IPS-NIHi7 (cell line): ENCODE measurements around the gene TMPRSS6.
A peak's percentile ranks its signal among the peaks of the same experiment; 100 is the strongest.

Experiments used
- DNase-seq: peaks from one replicate; pipeline ENCODE4 v3.0.0; 2012; ENCODE audit warnings: mixed read lengths; ENCODE audit errors: extremely low spot score

The TMPRSS6 gene

GRCh38 chr22:37051391-37052385 is 57.8 kb downstream of the TMPRSS6 start, which contains the start of gene KCTD17:
TSS of gene KCTD17 (plus strand) at chr22:37051742. CDS start at chr22:37051761, 19 bp downstream.
- DNase-seq: peak; percentile 90

DNA sequence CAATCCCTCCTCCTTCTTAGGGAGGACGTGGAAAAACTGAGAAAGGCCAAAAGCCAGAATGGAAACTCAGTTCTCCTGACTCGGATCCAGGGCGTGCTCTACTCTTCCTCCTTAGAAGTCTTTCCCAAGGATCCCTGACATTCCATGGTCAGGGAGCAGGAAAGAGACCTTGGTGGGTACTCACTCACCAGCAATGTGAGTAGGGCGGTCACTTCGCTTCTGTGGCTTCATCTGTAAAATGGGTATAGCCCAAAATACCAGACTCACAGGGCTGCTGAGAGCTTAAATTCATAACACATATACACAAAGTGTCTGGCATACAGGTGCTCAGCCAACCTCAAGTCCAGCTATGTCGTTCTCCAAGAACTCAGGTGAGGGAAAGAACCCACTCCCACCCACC is 58.6 kb downstream of the TMPRSS6 start:
- no peak for DNase-seq

DNA sequence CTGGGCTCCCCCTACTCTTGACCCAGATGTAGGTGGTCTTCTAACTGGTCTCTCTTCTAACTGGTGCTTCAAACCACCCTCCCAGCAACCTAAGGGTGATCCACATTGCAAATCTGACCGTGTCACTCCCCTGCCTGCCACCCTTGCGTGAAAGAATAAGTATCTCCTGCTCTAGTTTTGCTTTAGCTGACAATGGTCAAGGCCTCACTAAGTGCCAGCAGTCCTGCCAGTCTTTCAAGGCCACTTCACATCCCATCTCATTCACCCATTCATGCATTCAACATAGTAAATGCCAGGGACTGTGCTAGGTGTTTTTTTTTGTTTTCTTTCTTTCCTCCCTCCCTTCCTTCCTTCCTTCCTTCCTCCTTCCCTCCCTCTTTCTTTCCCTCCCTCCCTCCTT is 60.3 kb downstream of the TMPRSS6 start:
- no peak for DNase-seq

DNA sequence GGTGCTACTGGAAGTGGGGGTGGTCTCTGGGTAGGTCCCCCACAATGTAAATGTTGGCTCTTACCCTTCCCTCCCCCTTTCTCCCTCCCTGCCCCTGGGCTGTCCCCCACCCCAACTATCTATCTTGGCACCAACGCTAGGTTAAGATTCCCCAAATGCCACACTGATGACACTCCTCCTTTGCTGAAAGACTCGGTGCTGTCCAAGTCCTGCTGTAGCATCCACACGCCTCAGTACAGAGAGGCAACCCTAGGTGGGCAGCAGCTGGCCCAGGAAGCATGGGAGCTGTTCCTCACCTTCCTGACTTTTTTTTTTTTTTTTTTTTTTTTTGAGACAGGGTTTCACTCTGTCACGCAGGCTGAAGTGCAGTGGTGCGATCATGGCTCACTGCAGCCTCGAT is 61.4 kb downstream of the TMPRSS6 start:
- DNase-seq: no peak

DNA sequence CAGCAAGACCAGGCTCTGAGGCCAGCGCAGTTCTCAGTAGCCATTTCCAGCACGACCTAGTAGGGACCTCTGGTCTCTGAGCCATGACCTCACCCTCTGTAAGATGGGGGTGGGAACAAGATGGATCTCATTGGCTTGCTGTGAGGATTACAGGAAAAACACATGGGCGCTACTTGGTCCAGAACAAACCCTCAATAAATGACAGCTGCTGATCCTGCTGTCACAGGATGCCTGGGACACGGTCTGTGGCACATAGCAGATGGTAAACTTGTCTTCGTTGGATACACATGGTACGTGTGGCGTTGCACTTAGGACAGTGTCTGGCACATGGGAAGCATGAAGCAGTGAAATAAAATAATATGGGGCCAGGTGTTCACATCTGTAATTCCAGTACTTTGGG is 62.5 kb downstream of the TMPRSS6 start:
- DNase-seq: no peak

GRCh38 chr22:37046589-37046988 is 62.9 kb downstream of the TMPRSS6 start:
- DNase-seq: no peak

DNA sequence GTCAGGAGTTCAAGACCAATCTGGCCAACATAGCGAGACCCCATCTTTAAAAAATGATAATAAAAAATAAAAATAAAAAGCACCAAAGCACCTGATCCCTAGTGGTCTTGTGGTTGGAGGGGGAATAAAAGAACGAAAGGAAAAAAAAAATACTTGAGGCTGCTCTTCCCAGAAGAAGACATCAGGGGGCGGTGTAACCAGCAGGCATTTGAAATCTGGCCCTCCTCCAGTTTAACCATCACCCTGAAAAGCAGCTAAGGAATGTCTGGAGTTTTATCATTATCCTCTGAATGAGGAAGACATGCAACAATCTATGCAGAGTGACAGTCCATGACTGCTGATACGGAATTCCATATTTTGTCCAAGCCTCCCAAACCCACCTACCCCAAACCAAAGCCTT is 63.6 kb downstream of the TMPRSS6 start:
- peak; percentile 72 for DNase-seq

DNA sequence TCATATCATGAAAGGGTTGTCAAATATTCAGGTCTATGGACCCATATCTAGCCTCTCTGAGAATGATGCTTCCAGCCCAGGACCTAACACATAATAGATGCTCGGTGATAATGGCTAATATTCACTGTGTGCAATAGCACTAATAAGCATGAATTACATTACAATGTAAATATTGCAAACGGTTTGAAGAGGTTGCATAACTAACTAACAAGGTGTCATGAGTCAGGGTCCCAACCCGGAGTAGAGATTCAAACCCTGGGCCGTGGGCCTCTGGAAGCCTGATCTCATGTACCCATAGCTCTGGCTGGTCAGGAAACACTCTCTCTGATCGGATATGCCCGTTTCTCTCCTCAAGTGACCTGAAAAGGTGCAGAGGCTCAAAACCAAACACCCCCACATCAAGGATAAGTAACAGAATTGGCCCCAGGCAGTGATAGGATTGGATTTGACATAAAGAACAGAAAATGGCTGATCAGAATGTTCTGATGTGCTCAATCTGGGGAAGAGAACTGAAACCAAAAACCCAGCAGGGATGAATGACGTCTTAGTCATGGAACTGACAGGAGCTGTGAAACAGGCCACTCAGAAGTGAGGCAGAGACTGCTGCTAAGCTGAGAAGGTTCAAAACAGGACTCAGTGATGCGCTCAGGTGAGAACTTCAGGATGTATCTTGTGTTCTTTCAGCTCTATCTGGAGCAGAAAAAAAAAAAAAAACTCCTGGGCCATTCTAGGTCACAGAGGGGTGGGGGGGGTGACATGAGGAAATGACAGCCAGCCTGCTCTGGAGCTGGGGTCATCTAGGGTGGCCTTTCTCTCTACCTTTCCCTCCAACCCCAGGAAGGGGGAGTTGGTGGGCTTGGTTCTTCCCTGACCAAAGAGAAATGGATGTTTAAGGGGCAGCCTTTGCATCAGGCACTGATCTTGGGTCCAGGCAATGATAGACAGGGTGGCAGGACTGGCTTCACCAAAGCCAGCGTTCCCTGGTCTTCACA is 64.6 kb downstream of the TMPRSS6 start:
- DNase-seq: no peak

- DNase-seq: peak; percentile 70
Measured at GRCh38 chr22:37043828-37044538, 65.5 kb downstream of the TMPRSS6 start.

DNA sequence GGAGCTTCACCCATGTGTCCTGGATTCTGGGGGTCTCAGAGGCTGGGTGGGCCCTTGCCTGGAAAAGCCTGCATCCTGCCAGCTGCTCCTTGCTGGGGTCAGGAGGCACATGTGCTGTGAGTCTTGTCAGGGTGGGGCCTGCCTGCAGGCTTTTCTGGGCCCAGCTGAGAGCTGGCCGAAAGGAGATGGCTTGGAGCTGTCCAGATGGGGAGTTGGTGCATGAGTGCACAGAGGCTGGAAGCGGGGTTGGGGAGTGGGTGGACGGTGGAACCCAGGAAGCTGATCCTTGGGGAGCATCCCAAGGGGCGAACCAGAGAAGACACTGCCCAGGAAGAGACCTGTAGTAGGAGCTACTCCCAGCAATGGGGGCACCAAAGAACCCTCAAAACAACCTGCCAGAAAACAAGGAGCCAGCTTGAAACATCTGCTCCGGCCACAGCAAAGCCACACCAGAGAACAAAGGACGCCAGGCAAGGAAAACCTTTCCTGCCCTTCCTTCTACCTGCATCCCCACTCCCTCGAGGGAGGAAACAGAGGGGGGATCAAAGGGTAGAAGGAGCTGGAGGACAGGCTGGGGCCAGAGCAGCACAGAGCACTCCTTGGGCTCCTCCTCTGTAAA is 66.2 kb downstream of the TMPRSS6 start:
- no peak for DNase-seq

GRCh38 chr22:37039466-37039865 is 70.0 kb downstream of the TMPRSS6 start:
- DNase-seq: no peak

- no peak for DNase-seq
Measured at GRCh38 chr22:37037669-37038068, 71.8 kb downstream of the TMPRSS6 start.

- no peak for DNase-seq
Measured at GRCh38 chr22:37036655-37037377, 72.7 kb downstream of the TMPRSS6 start.

DNA sequence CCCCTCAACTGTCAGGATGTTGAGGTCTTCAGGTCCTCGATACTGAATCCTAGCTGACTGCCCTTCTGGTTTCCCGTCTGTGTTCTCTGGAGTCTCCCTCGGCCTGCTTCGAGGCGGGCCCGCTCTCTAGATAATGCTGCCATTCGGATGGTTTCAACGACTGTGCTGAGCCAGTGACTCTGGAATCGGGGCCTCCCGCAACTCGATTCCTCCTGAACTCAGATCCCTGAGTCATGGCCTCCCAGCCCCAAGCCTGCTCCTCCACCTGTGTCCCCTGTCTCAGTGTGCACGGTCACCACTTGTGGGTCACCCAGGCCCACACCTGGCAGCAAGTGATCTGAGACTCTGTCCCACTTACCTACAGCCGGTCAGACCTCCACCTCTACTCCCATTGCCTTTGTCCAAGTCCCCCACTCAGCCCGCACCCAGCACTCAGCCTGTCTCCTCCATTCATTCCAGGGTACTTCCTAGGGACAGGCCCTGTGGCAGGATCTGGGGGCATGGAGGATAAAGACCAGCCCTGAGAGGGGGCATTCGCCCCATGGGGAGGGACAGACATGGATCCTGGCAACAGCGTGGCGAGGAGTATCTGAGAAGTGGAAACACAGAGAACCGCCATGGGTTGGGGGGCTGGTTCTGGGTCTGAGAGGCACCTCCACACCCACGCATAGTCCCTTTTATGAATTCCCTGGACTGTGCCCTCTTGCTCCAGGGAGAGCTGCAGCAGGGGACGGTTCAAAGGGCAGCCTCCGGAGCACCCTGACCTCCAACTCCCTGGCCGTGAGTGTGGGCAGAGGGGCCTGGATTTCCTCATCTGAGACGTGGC is 75.7 kb downstream of the TMPRSS6 start:
- DNase-seq: no peak

- DNase-seq: no peak
Measured at GRCh38 chr22:37032535-37033460, 76.7 kb downstream of the TMPRSS6 start.

GRCh38 chr22:37032134-37032534 is 77.4 kb downstream of the TMPRSS6 start:
- no peak for DNase-seq

GRCh38 chr22:37030560-37031281 is 78.8 kb downstream of the TMPRSS6 start:
- DNase-seq: no peak
